Transverse colon (tissue), 4 donors: ENCODE measurements around the gene KLRK1.

Source experiments
- CTCF ChIP-seq, 5 experiments: fragments of 200-600 bp in 3 of 5; fragments of 450-650 bp in 2 of 5; sonication (generic) in 3 of 5; IDR thresholded peaks; 1 replicate in 2 of 5; 2 replicates in 3 of 5; pipeline ENCODE4 v1.5.1; 2016 to 2017; ENCODE audit warnings: antibody characterized with exemption in 5 of 5, inconsistent platforms in 3 of 5, mild to moderate bottlenecking in 2 of 5, moderate library complexity in 1 of 5
- EP300 ChIP-seq: sonication (generic); formaldehyde crosslinking; IDR thresholded peaks from one replicate; pipeline ENCODE4 v1.6.1; 2017; ENCODE audit warnings: antibody characterized with exemption, low read depth
- POLR2A ChIP-seq: fragments of 450-650 bp; IDR thresholded peaks from one replicate; pipeline ENCODE4 v1.6.1; 2016; ENCODE audit warnings: antibody characterized with exemption, mild to moderate bottlenecking, moderate library complexity
- POLR2AphosphoS5 ChIP-seq, 3 donors: sonication (generic); formaldehyde crosslinking; IDR thresholded peaks; one replicate each; pipeline ENCODE4 v1.6.1; 2016; ENCODE audit warnings: antibody characterized with exemption in 3 of 3

GRCh38 chr12:10386857-10387256, 3.0 kb downstream of the KLRK1 start:
- TF ChIP-seq CTCF (IDR thresholded peaks at IDR 0.05) (no peak), POLR2AphosphoS5 (IDR thresholded peaks at IDR 0.05) (no peak), POLR2A (no peak), EP300 (no peak)
